HG02885 (cell line): Measurements from ENCODE around the gene MAGI1.

Source experiments
- ATAC-seq: cut with Tn5 transposase; IDR thresholded peaks from one replicate; pipeline ENCODE4 v1.9.1; 2021; ENCODE audit warnings: mild to moderate bottlenecking; ENCODE audit not compliant: unreplicated experiment, poor library complexity

MAGI1 gene

GRCh38 chr3:65361448-65361847 is 677.3 kb downstream of the MAGI1 start:
- no peak for ATAC-seq

- ATAC-seq = no peak
Observed at GRCh38 chr3:65356331-65357248, 682.1 kb downstream of the MAGI1 start.

GRCh38 chr3:65354880-65355279 is 683.8 kb downstream of the MAGI1 start:
- ATAC-seq = no peak

DNA sequence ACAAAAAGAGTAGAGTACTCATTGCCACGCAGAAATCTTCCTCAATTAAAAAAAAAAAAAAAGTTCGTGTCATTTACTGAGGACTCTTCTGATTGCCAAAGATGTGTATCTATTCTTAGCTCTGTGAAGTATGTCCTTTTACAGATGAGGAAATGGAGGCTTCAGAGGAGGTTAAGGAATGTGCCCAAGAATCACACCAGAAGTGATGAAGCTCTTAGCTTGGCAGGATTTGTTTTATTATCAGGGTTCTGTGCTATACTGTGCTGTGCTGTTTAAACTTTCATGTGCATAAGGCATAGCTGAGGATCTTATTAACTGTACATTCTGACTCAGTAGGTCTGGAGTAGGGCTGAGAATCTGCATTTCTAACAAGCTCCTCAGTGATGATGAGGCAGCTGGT is 685.8 kb downstream of the MAGI1 start:
- ATAC-seq = no peak

DNA sequence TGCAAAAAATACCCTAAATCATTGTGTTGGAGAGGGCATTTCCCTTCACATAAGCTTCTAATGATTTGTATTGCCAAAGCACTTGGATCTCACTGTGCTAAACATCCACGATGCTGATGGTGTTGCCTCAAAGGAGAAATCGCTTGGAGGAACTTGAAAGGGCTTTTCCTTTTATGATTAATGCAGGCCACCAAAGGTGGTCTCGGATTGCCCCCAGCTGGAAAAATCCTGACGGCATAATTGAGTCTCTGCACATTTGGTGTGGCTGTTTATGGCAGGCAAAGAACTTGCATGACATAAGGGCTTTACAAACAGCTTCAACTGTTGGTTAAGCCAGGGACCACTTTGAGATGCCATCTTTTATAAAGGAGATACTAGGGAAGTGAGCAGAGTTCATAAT is 687.0 kb downstream of the MAGI1 start:
- ATAC-seq = no peak

- ATAC-seq = no peak
Observed at GRCh38 chr3:65350801-65351476, 687.8 kb downstream of the MAGI1 start.

GRCh38 chr3:65348398-65348995 is 690.2 kb downstream of the MAGI1 start:
- no peak for ATAC-seq

- no peak for ATAC-seq
Observed at GRCh38 chr3:65347166-65347565, 691.6 kb downstream of the MAGI1 start.

DNA sequence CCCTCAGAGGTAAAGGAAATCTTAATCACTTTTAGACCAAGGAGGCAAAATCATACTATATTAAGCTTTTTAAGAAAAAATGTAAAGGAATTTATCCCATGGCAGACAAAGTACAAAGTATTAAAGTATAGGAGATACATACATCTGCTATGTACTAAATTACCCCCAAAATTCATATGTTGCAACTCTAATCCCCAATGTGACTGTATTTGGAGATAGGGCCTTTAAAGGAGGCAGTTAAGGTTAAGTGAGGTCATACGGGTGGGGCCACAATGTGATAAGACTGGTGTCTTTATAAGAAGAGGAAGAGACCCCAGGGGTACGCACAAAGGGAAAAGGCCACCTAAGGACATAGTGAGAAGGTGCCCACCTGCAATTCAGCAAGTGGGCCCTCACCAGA is 693.9 kb downstream of the MAGI1 start:
- no peak for ATAC-seq

DNA sequence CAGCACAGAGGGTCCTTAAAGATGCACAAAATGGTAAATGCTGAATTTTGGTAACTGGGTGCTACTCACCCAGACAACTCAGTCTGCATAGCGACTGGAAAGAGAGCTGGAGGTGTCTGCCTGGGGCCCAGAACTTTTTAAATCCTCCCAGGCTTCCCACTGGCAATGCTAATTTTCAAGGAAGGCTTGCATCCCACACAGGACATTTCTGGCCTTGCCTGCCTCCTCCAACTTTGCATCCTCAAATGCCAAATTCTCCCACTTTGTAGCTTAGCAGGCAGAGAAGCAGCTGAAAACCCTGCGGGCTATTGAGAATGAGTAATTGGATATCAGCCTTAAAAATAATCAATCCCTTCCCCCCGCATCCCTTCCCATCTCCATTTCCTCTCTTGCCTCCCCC is 694.3 kb downstream of the MAGI1 start:
- ATAC-seq = no peak

GRCh38 chr3:65343736-65344135 is 695.0 kb downstream of the MAGI1 start:
- ATAC-seq = no peak

GRCh38 chr3:65343026-65343425 is 695.7 kb downstream of the MAGI1 start:
- no peak for ATAC-seq

DNA sequence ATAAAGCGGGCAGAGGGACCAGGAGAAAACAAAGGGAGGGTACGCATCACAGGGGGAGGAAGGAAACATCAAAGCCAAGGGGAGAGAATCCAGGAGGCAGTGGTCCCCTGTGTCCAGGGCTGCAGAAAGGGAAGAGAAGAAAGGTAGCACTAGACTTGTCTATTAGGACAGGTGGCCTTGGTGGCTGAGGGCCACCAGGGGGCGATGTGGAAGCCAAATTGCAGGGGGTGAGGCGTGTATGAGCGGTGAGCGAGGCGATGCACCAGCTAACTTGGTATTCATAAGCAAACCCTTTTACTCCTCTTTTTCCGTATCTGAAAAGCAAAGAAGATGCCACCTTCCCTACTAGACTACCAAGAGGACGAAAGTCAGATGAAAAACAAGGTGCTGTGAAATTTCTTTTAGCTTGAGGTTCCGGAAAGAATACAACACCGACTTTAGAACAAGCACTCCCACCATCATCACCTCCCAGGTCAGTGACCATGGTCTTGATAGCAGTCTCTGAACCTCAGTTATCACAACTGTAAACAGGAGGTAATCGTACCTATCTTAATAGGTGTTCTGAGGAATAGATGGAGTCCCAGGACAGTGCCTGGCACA is 696.5 kb downstream of the MAGI1 start:
- peak; percentile 60 for ATAC-seq

DNA sequence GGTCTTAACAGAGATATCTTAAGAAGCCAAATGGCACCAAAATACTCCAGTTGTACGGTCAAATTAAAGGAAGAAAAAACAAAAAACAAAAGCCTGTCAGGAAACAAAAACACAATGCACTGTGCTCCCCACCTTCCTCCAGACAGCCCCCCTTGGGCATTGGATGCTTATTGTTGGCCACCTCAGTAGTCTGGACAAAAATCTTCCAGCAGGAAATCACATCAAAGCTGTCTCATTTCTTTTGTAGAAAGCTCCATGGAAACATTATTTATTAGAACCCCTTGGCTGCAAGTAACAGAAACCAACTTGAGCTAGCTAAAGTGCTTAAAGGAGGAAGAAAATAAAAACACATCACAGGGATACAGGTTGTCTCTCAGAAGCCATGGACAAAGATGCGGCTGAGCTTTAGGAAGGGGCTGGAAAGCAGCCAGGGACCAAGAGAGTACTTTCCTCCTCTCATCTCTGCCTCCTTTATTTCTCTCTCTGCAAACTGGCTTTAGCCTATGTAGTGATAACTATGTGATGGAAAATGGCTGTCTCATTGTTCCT is 699.5 kb downstream of the MAGI1 start:
- ATAC-seq = no peak

GRCh38 chr3:65338571-65338970 is 700.1 kb downstream of the MAGI1 start:
- ATAC-seq = no peak

- ATAC-seq = no peak
Observed at GRCh38 chr3:65335587-65335986, 703.1 kb downstream of the MAGI1 start.

DNA sequence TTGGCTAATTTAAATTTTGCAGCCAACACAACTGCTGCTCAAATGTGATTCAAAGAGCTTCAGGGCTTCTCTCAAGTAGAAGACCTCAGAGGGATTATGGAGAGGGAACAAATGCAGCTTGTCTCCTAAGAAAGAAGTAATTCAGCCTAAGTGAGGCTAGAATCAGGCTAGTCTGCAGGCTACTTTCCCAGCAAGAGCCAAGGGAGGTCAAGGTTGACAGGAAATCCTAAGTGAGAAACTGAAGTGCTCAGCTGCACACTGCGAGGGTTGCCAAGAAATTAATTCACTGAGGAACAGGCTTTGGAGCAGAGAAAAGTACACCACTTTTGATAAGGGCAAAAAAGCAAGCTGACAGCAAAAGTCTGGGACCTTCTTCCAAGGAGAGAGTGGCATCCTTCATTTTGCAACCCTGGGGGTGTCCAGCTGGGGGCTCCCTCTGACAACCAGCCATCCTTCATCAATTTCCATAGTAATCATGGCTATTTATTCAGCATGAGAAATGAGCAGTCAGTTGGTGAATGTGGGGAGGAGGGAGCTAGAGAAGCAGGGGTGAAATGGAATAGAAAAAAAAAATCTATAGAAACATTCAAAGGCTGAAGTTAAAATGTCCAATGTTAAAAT is 704.6 kb downstream of the MAGI1 start:
- ATAC-seq = no peak

- no peak for ATAC-seq
Observed at GRCh38 chr3:65331730-65332129, 707.0 kb downstream of the MAGI1 start.

DNA sequence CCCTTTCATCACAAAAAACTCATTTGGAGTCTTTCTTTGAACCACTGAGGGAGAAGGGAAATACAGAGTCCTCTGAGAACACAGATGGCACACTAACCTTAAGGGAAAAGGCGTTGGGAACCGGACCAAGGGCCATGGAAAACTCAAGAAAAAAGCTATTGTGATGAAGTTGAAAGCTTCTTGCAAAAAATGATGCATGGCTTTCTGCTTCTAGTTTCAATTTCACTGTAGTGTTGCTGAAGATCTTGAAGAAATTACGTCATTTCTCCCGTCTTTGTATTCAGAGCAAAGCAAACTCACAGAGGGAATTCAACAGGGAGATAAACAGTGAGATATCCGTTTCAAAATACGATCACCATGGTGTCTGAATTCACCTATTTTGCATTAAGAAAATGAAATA is 708.6 kb downstream of the MAGI1 start:
- ATAC-seq = no peak

- ATAC-seq = no peak
Observed at GRCh38 chr3:65328148-65328547, 710.6 kb downstream of the MAGI1 start.
